GM13977 (cell line): Measurements from ENCODE around the gene NBR1.
"Not testable (repeated sequence)": the region's sequence is repeated elsewhere in the genome, so short reads cannot be mapped to it uniquely, and the experiment has no call there.

ENCODE experiments used
- DNase-seq: peaks from one replicate; pipeline ENCODE4 v3.0.0; 2012; ENCODE audit warnings: low spot score
- CTCF ChIP-seq: IDR thresholded peaks from 2 replicates; pipeline ENCODE4 v1.5.1; 2012; ENCODE audit warnings: mild to moderate bottlenecking, control low read depth; ENCODE audit not compliant: insufficient read depth; ENCODE audit errors: extremely low read depth, missing control alignments
- in situ Hi-C: fragments of 300-500 bp; cut with MboI; formaldehyde crosslinking; loops from one replicate; pipeline ENCODE4 v1.12.0; 2022; ENCODE audit warnings: low sequenced_read_pairs, low pct_unique_long_range_greater_than_20kb, mixed read lengths, inconsistent platforms; ENCODE audit not compliant: unreplicated experiment

NBR1 gene

GRCh38 chr17:43219001-43219400 is 48.0 kb downstream of the NBR1 start:
- TF ChIP-seq CTCF: no peak
- in situ Hi-C loops: no loop called here
- DNase-seq: no peak

- no peak for TF ChIP-seq CTCF
- in situ Hi-C loops: no loop called here
- no peak for DNase-seq
These were observed 48.8 kb downstream of the NBR1 start for GRCh38 chr17:43219746-43220380.

GRCh38 chr17:43220511-43221125 is 49.6 kb downstream of the NBR1 start:
- in situ Hi-C loops: no loop called here
- no peak for DNase-seq
- no peak for TF ChIP-seq CTCF

GRCh38 chr17:43224146-43224705 is 53.2 kb downstream of the NBR1 start:
- DNase-seq: no peak
- TF ChIP-seq CTCF: no peak
- in situ Hi-C loops: no loop called here

- in situ Hi-C loops: no loop called here
- TF ChIP-seq CTCF: no peak
- DNase-seq: no peak
These were observed 55.4 kb downstream of the NBR1 start for GRCh38 chr17:43226393-43226792.

GRCh38 chr17:43228020-43228782 is 57.2 kb downstream of the NBR1 start, which contains the start of gene CCDC200:
CCDC200 (minus strand) TSS chr17:43228623; CDS start chr17:43228554, 69 bp downstream.
- DNase-seq, in situ Hi-C loops: not testable (repeated sequence)

GRCh38 chr17:43231205-43232020 is 60.4 kb downstream of the NBR1 start:
- in situ Hi-C loops, DNase-seq: not testable (repeated sequence)

GRCh38 chr17:43232021-43232699 is 61.1 kb downstream of the NBR1 start:
- in situ Hi-C loops, DNase-seq: not testable (repeated sequence)

GRCh38 chr17:43233263-43233662 is 62.2 kb downstream of the NBR1 start:
- DNase-seq, in situ Hi-C loops: not testable (repeated sequence)

- DNase-seq, in situ Hi-C loops: not testable (repeated sequence)
These were observed 62.9 kb downstream of the NBR1 start, which contains the start of gene RNU2-1 for GRCh38 chr17:43233877-43234276. RNU2-1 (minus strand) TSS chr17:43233977.
